H1 (cell line): ENCODE results near the gene TADA1. TPM values are rescaled to one million over a fixed set of nuclear protein-coding genes. Genes with fewer than 3 reads are reported as not detected.

Experiments used
- CTCF ChIA-PET: fragments of 300-600 bp; sonication (Branson Sonifier 250); formaldehyde crosslinking; loops from one replicate; lab custom pipeline; 2021; ENCODE audit not compliant: partially characterized antibody; lab: Charles Lee
- POLR2A ChIA-PET: fragments of 300-600 bp; sonication (Branson Sonifier 250); formaldehyde crosslinking; loops from one replicate; lab custom pipeline; 2021; ENCODE audit warnings: inconsistent platforms; ENCODE audit not compliant: partially characterized antibody; lab: Charles Lee
- DNase-seq, 2 experiments: peaks; one replicate each; pipeline versions ENCODE4 v3.0.0 to v3.0.0-alpha.2; 2010 to 2022; ENCODE audit warnings: low spot score in 2 of 2, low read depth in 1 of 2, mixed read lengths in 1 of 2
- FAIRE-seq: peaks from 2 replicates; lab custom pipeline; 2011; peaks lifted over from hg19 to GRCh38; lab: Jason Lieb, UNC
- H2AFZ ChIP-seq: 2 replicates; pipeline ENCODE4 v1.8.1; 2012; ENCODE audit warnings: low read length, inconsistent platforms
- H2AK5ac ChIP-seq: 2 replicates; pipeline ENCODE4 v1.6.1; 2013; ENCODE audit warnings: low read depth, low read length
- H2BK120ac ChIP-seq: replicated peaks from 2 replicates; pipeline ENCODE3; 2013; ENCODE audit warnings: low read depth, low read length, inconsistent platforms
- H2BK12ac ChIP-seq: 2 replicates; pipeline ENCODE4 v1.6.1; 2013; ENCODE audit warnings: low read depth, low read length
- H2BK15ac ChIP-seq: 2 replicates; pipeline ENCODE4 v1.6.1; 2013; ENCODE audit warnings: low read length
- H2BK20ac ChIP-seq: 2 replicates; pipeline ENCODE4 v1.6.1; 2013; ENCODE audit warnings: low read length
- H2BK5ac ChIP-seq: 2 replicates; pipeline ENCODE4 v1.6.1; 2013; ENCODE audit warnings: low read depth, low read length
- H3K14ac ChIP-seq: 2 replicates; pipeline ENCODE4 v1.6.1; 2013; ENCODE audit warnings: inconsistent platforms; ENCODE audit not compliant: insufficient read length
- H3K18ac ChIP-seq: 2 replicates; pipeline ENCODE4 v1.6.1; 2013; ENCODE audit warnings: low read length; ENCODE audit errors: extremely low read depth
- H3K23ac ChIP-seq: 2 replicates; pipeline ENCODE4 v1.6.1; 2013; ENCODE audit warnings: inconsistent platforms; ENCODE audit not compliant: insufficient read length
- H3K23me2 ChIP-seq: 2 replicates; pipeline ENCODE4 v1.6.1; 2013; ENCODE audit warnings: low read depth, low read length
- H3K27ac ChIP-seq: 2 replicates; pipeline ENCODE4 v1.6.1; 2011; ENCODE audit warnings: low read depth, low read length, inconsistent platforms
- H3K27me3 ChIP-seq, 4 experiments: replicated peaks in 1 of 4; 1 replicate in 1 of 4; 2 replicates in 3 of 4; pipeline versions ENCODE4 v1.6.1 to v1.8.1; 2011 to 2013; ENCODE audit warnings: low read length in 3 of 4, mild to moderate bottlenecking in 3 of 4, inconsistent platforms in 2 of 4, mixed read lengths in 2 of 4, moderate library complexity in 1 of 4; ENCODE audit not compliant: control insufficient read depth in 3 of 4, insufficient read depth in 3 of 4; ENCODE audit errors: extremely low read depth in 1 of 4
- H3K36me3 ChIP-seq, 4 experiments: 2 replicates each; pipeline versions ENCODE4 v1.6.1 to v1.8.1; 2011 to 2013; ENCODE audit warnings: mild to moderate bottlenecking in 4 of 4, low read length in 3 of 4, moderate library complexity in 2 of 4, control low read depth in 1 of 4, inconsistent platforms in 1 of 4; ENCODE audit not compliant: insufficient read depth in 4 of 4, control insufficient read depth in 2 of 4
- H3K4ac ChIP-seq: replicated peaks from 2 replicates; pipeline ENCODE3; 2013; ENCODE audit warnings: low read length, low read depth, mixed read lengths, inconsistent platforms; ENCODE audit not compliant: insufficient read length
- H3K4me1 ChIP-seq, 4 experiments: replicated peaks in 1 of 4; 1 replicate in 1 of 4; 2 replicates in 3 of 4; pipeline versions ENCODE4 v1.6.1 to v1.8.1; 2011 to 2013; ENCODE audit warnings: low read length in 3 of 4, inconsistent platforms in 2 of 4, mixed read lengths in 1 of 4; ENCODE audit not compliant: insufficient read depth in 4 of 4, control insufficient read depth in 3 of 4
- H3K4me2 ChIP-seq, 2 experiments: 2 replicates each; pipeline versions ENCODE4 v1.6.1 to v1.8.1; 2011 to 2013; ENCODE audit warnings: low read depth in 2 of 2, low read length in 2 of 2, control low read depth in 1 of 2, inconsistent platforms in 1 of 2, mild to moderate bottlenecking in 1 of 2; ENCODE audit not compliant: insufficient read depth in 1 of 2
- H3K4me3 ChIP-seq, 4 experiments: fragments of 200-600, 300-600 bp in 1 of 4; sonication (generic), shearing (Covaris generic), sonication (Bioruptor Twin) in 1 of 4; 2 replicates each; pipeline versions ENCODE4 v1.5.1 to v1.8.1; 2011 to 2016; ENCODE audit warnings: low read length in 4 of 4, low read depth in 3 of 4, control low read depth in 2 of 4, inconsistent platforms in 2 of 4, mild to moderate bottlenecking in 2 of 4, mixed read lengths in 1 of 4, moderate library complexity in 1 of 4; ENCODE audit not compliant: insufficient read depth in 2 of 4; ENCODE audit errors: extremely low read depth in 1 of 4
- H3K56ac ChIP-seq: replicated peaks from 2 replicates; pipeline ENCODE3; 2013; ENCODE audit warnings: low read depth, mild to moderate bottlenecking, mixed read lengths, low read length, inconsistent platforms; ENCODE audit not compliant: insufficient read length
- H3K79me1 ChIP-seq: 2 replicates; pipeline ENCODE4 v1.6.1; 2013; ENCODE audit warnings: low read depth, low read length, control low read depth
- H3K79me2 ChIP-seq, 2 experiments: 2 replicates each; pipeline versions ENCODE4 v1.6.1 to v1.8.1; 2012 to 2013; ENCODE audit warnings: low read length in 2 of 2, mild to moderate bottlenecking in 2 of 2, inconsistent platforms in 1 of 2; ENCODE audit not compliant: insufficient read depth in 2 of 2, control insufficient read depth in 1 of 2
- H3K9ac ChIP-seq, 4 experiments: replicated peaks in 1 of 4; 1 replicate in 1 of 4; 2 replicates in 3 of 4; pipeline versions ENCODE4 v1.6.1 to v1.8.1; 2011 to 2013; ENCODE audit warnings: low read depth in 3 of 4, low read length in 3 of 4, control low read depth in 2 of 4, mild to moderate bottlenecking in 2 of 4, moderate library complexity in 2 of 4, inconsistent platforms in 1 of 4; ENCODE audit errors: extremely low read depth in 1 of 4
- H3K9me3 ChIP-seq, 2 experiments: 2 replicates each; pipeline versions ENCODE4 v1.6.1 to v1.8.1; 2012 to 2013; ENCODE audit warnings: mild to moderate bottlenecking in 2 of 2, moderate library complexity in 2 of 2, control low read depth in 1 of 2, inconsistent platforms in 1 of 2, low read depth in 1 of 2, low read length in 1 of 2, mixed read lengths in 1 of 2; ENCODE audit not compliant: insufficient read depth in 2 of 2
- H4K20me1 ChIP-seq, 2 experiments: replicated peaks in 1 of 2; 2 replicates each; pipeline versions ENCODE3 to v1.8.1; 2011 to 2013; ENCODE audit warnings: inconsistent platforms in 2 of 2, low read length in 2 of 2, mild to moderate bottlenecking in 1 of 2; ENCODE audit not compliant: insufficient read depth in 2 of 2, control insufficient read depth in 1 of 2
- H4K5ac ChIP-seq: 2 replicates; pipeline ENCODE4 v1.6.1; 2013; ENCODE audit warnings: low read length, low read depth, mixed read lengths, inconsistent platforms; ENCODE audit not compliant: insufficient read length
- H4K8ac ChIP-seq: 2 replicates; pipeline ENCODE4 v1.8.0; 2013; ENCODE audit warnings: mild to moderate bottlenecking, moderate library complexity, low read length, inconsistent platforms; ENCODE audit not compliant: insufficient read depth; ENCODE audit errors: extremely low read depth
- H4K91ac ChIP-seq: replicated peaks from 2 replicates; pipeline ENCODE3; 2013; ENCODE audit warnings: low read length, mixed read lengths, inconsistent platforms; ENCODE audit not compliant: insufficient read length
- JUND ChIP-seq: IDR thresholded peaks from 2 replicates; pipeline ENCODE4 v1.6.1; 2011; ENCODE audit warnings: mild to moderate bottlenecking, improper control_type of control experiment, low read length
- RFX5 ChIP-seq: IDR thresholded peaks from 2 replicates; pipeline ENCODE4 v1.6.1; 2011; ENCODE audit warnings: low read depth, low read length, improper control_type of control experiment, borderline replicate concordance
- SIX5 ChIP-seq: IDR thresholded peaks from 2 replicates; pipeline ENCODE4 v1.6.1; 2011; ENCODE audit warnings: mild to moderate bottlenecking, low read depth, low read length
- SP1 ChIP-seq: IDR thresholded peaks from 2 replicates; pipeline ENCODE4 v1.6.1; 2011; ENCODE audit warnings: low read depth, low read length
- TAF7 ChIP-seq: optimal IDR thresholded peaks from 2 replicates; pipeline ENCODE3; 2011; ENCODE audit warnings: low read depth, mild to moderate bottlenecking, inconsistent platforms, low read length, moderate library complexity, borderline replicate concordance
- USF2 ChIP-seq: IDR thresholded peaks from 2 replicates; pipeline ENCODE4 v1.6.1; 2011; ENCODE audit warnings: low read length, improper control_type of control experiment
- whole genome bisulfite sequencing, 2 experiments: shearing (Covaris generic) in 1 of 2; methylation state at CpG; one replicate each; pipeline versions ENCODE4 v1.1.6 to v1.1.7; 2013 to 2015; ENCODE audit warnings: low lambda C conversion rate in 2 of 2, mixed read lengths in 2 of 2, inconsistent platforms in 1 of 2, low coverage in 1 of 2, missing lambda C conversion rate in 1 of 2; ENCODE audit not compliant: insufficient replicate concordance in 2 of 2, insufficient coverage in 1 of 2, insufficient read length in 1 of 2; ENCODE audit errors: extremely low coverage in 1 of 2, missing lambda C conversion rate in 1 of 2; 5-methylcytosine and 5-hydroxymethylcytosine counted together
- polyA plus RNA-seq, 7 experiments: library from polyadenylated mRNA; depleted of rRNA in 3 of 7; stranded (reverse) in 5 of 7; unstranded in 2 of 7; fragments of >200 nt in 5 of 7; fragments of 200-250 nt in 2 of 7; gene quantifications; 1 replicate in 5 of 7; 2 replicates in 1 of 7; 4 replicates in 1 of 7; pipeline versions ENCODE4 v1.2.1 to v1.2.3, GENCODE V29; 2011 to 2013; ENCODE audit warnings: missing spikeins in 2 of 7, mixed read lengths in 2 of 7
- total RNA-seq: library from RNA; stranded (reverse); fragmentation: NEBNext Ultra II Directional; extraction: Animal tissue kit (Norgen Biotek cat#: 25700); gene quantifications from 2 replicates; pipeline ENCODE4 v1.2.1, GENCODE V29; 2021

The TADA1 gene
- total and polyA plus RNA-seq, 2 of the 8 experiments (the other 6 are each of a cell fraction or from before 2014, with no cell fraction given) = 21.1 to 23.6 TPM

GRCh38 chr1:166915042-166915441, 39.0 kb upstream of the TADA1 start:
- no peak overlapping the region for H3K4me2 ChIP-seq
- H2BK20ac ChIP-seq = no peak overlapping the region
- H3K18ac ChIP-seq = no peak overlapping the region
- H3K4ac ChIP-seq = no peak overlapping the region
- DNase-seq (no peak), FAIRE-seq (no peak)
- H2AK5ac ChIP-seq = no peak overlapping the region
- no peak overlapping the region for H3K23ac ChIP-seq
- CTCF ChIA-PET = interaction anchor here (2.7 to 23.8 kb wide), 3 partner anchors 11 to 143 kb away, joined by 9 to 874 read pairs (median 152); no protein-coding TSS in a partner anchor
- POLR2A ChIA-PET = no interaction called here
- no peak overlapping the region for H4K91ac ChIP-seq
- no peak overlapping the region for H3K14ac ChIP-seq
- H3K79me2 ChIP-seq = no peaks in the 10 kb centered on the region
- H2BK12ac ChIP-seq = no peak overlapping the region
- no peaks in the 10 kb centered on the region for H3K36me3 ChIP-seq
- H3K4me1 ChIP-seq = peaks cover 0 to 4% (median 2%) of the 10 kb centered on the region in 4 experiments; a peak in 4 of 7 replicates
- H3K56ac ChIP-seq = no peak overlapping the region
- H4K20me1 ChIP-seq = no peaks in the 10 kb centered on the region
- no peak overlapping the region for H2AFZ ChIP-seq
- H2BK15ac ChIP-seq = no peak overlapping the region
- H2BK5ac ChIP-seq = no peak overlapping the region
- WGBS, 2 experiments = 92% methylated on average over 1 of the region's 1 CpG; no CpG with 5 or more reads in 1 of the 2 experiments
- no peak overlapping the region for H3K27ac ChIP-seq
- H3K27me3 ChIP-seq = peaks cover 2 to 10% (median 10%) of the 10 kb centered on the region in 4 experiments
- no peak overlapping the region for H2BK120ac ChIP-seq
- no peaks in the 10 kb centered on the region for H3K23me2 ChIP-seq
- no peak overlapping the region for H4K5ac ChIP-seq
- H3K4me3 ChIP-seq = no peak overlapping the region
- H3K9me3 ChIP-seq = peaks cover 2 to 6% of the 10 kb centered on the region in 2 experiments
- H3K9ac ChIP-seq = no peak overlapping the region
- no peaks in the 10 kb centered on the region for H3K79me1 ChIP-seq
- H4K8ac ChIP-seq = no peak overlapping the region
- TF ChIP-seq SIX5 = no peak
- no peak for TF ChIP-seq RFX5
- no peak for TF ChIP-seq JUND
- TF ChIP-seq SP1 = no peak
- no peak for TF ChIP-seq TAF7
- no peak for TF ChIP-seq USF2
